GM12878 (cell line): ENCODE measurements around the gene TAF3. TPM values are rescaled to one million over a fixed set of nuclear protein-coding genes. Genes with fewer than 3 reads are reported as not detected.
A peak's percentile ranks its signal among the peaks of the same experiment; 100 is the strongest.

Source experiments
- EP300 ChIP-seq, 2 experiments: fragments of 150-350 bp in 1 of 2; IDR thresholded peaks; 2 replicates each; pipeline ENCODE4 v1.6.1; 2011 to 2012; ENCODE audit warnings: low read depth in 2 of 2, low read length in 2 of 2, borderline replicate concordance in 1 of 2, improper control_type of control experiment in 1 of 2, inconsistent platforms in 1 of 2; ENCODE audit not compliant: control insufficient read depth in 1 of 2
- HCFC1 ChIP-seq: fragments of 150-350 bp; IDR thresholded peaks from 2 replicates; pipeline ENCODE4 v1.6.1; 2014; ENCODE audit warnings: low read length
- MYC ChIP-seq: IDR thresholded peaks from 2 replicates; pipeline ENCODE4 v1.6.1; 2011; ENCODE audit warnings: mild to moderate bottlenecking, low read length, moderate library complexity, inconsistent platforms; ENCODE audit not compliant: insufficient read depth, insufficient replicate concordance, insufficient read length, severe bottlenecking
- NFYA ChIP-seq: IDR thresholded peaks from 2 replicates; pipeline ENCODE4 v1.6.1; 2011; ENCODE audit warnings: low read depth, mild to moderate bottlenecking, low read length, improper control_type of control experiment, borderline replicate concordance
- NR2C2 ChIP-seq: IDR thresholded peaks from 2 replicates; pipeline ENCODE4 v1.6.1; 2011; ENCODE audit warnings: borderline replicate concordance, low read depth; ENCODE audit not compliant: control insufficient read depth, insufficient read length
- SIX5 ChIP-seq: IDR thresholded peaks from 2 replicates; pipeline ENCODE4 v1.6.1; 2011; ENCODE audit warnings: mild to moderate bottlenecking, low read depth, low read length, moderate library complexity; ENCODE audit not compliant: severe bottlenecking
- SMC3 ChIP-seq: IDR thresholded peaks from 2 replicates; pipeline ENCODE4 v1.6.1; 2011; ENCODE audit warnings: low read length, improper control_type of control experiment, borderline replicate concordance
- SP1 ChIP-seq: IDR thresholded peaks from one replicate; pipeline ENCODE4 v1.6.1; 2011; ENCODE audit warnings: low read depth, low read length
- YBX1 ChIP-seq: fragments of 450-650 bp; IDR thresholded peaks from 2 replicates; pipeline ENCODE4 v1.6.1; 2016; ENCODE audit warnings: antibody characterized with exemption
- polyA plus RNA-seq, 11 experiments: library from polyadenylated mRNA; depleted of rRNA in 4 of 11; unstranded in 6 of 11; stranded (reverse) in 5 of 11; fragments of >200 nt; fragmentation: Nextera tagmentation in 4 of 11; fragmentation: Illumina TruSeq in 1 of 11; extraction: Ambion mirVana in 4 of 11; extraction: Trizol in 1 of 11; gene quantifications; 1 replicate in 1 of 11; 2 replicates in 10 of 11; pipeline versions ENCODE4 v1.2.1 to v1.2.3, GENCODE V29; 2011 to 2016; ENCODE audit warnings: inconsistent platforms in 2 of 11, missing spikeins in 2 of 11, low read depth in 1 of 11
- total RNA-seq, 4 experiments: library from RNA; depleted of rRNA in 3 of 4; stranded (reverse); fragments of >200 nt in 3 of 4; fragmentation: Illumina TruSeq in 1 of 4; extraction: Trizol in 1 of 4; gene quantifications; 2 replicates each; pipeline versions ENCODE4 v1.2.1 to v1.2.3, GENCODE V29; 2013 to 2021
- TF ChIP-seq, protein P1 (sequence below): fragments of 450-650 bp; IDR thresholded peaks from 2 replicates; pipeline ENCODE4 v1.6.1; 2016; ENCODE audit warnings: mild to moderate bottlenecking, moderate library complexity, borderline replicate concordance
- TF ChIP-seq, protein P2 (sequence below): fragments of 450-650 bp; formaldehyde crosslinking; IDR thresholded peaks from 2 replicates; pipeline ENCODE4 v1.4.0; 2022; ENCODE audit warnings: mild to moderate bottlenecking, moderate library complexity
- TF ChIP-seq, protein P3 (sequence below): fragments of 450-650 bp; formaldehyde crosslinking; IDR thresholded peaks from 2 replicates; pipeline ENCODE4 v1.5.0; 2022; ENCODE audit warnings: mild to moderate bottlenecking, missing genetic modification characterization
- TF ChIP-seq, protein P4 (sequence below): fragments of 450-650 bp; IDR thresholded peaks from 2 replicates; pipeline ENCODE4 v1.6.1; 2016; ENCODE audit warnings: mild to moderate bottlenecking
- TF ChIP-seq, protein P5 (sequence below): IDR thresholded peaks from 2 replicates; pipeline ENCODE4 v1.6.1; 2011; ENCODE audit warnings: low read depth, low read length, improper control_type of control experiment, borderline replicate concordance

The TAF3 gene
- total and polyA plus RNA-seq, 10 of the 15 experiments (the other 5 are each of a cell fraction or from before 2014, with no cell fraction given), result 2.0 to 10.1 (median 3.7) TPM

DNA sequence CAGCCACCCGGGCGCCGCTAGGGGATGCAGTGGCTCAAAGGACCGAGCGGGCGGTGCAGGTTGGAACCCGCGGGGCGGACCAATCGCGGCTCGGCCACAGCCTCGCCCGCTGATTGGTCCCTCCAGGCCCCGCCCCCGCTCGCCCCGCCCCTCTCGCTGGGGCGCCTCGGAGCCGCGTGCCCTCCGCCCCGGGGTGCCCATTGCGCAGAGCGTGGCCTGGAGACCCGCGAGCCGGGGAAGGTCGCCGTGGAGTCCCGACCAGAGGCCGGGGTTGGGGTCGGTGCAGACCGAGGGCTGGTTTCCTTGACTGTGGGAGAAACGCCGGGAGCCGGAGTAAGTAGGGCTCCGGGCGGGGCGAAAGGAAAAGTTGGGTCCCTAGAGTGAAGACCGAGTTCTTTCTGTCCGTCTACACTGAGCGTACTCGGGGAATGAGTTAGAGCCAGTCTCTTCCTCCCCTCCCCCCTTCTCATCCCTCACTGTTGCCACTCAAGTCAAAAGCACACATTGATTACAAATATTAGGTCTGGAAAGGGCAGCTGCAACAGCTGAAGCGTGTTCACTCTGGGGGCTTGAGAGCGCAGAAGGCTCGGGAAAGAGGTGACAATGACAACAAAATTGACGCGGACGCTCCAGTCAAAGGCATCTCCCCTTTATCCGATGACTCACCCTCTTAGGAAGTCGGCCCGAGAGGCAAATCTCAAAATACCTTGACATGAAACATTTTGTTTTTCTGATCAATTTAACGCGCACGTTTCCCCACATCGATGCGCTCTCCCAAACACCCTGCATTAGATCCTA, 235.3 kb downstream of the TAF3 start (continued):
- TF ChIP-seq, protein P1, sequence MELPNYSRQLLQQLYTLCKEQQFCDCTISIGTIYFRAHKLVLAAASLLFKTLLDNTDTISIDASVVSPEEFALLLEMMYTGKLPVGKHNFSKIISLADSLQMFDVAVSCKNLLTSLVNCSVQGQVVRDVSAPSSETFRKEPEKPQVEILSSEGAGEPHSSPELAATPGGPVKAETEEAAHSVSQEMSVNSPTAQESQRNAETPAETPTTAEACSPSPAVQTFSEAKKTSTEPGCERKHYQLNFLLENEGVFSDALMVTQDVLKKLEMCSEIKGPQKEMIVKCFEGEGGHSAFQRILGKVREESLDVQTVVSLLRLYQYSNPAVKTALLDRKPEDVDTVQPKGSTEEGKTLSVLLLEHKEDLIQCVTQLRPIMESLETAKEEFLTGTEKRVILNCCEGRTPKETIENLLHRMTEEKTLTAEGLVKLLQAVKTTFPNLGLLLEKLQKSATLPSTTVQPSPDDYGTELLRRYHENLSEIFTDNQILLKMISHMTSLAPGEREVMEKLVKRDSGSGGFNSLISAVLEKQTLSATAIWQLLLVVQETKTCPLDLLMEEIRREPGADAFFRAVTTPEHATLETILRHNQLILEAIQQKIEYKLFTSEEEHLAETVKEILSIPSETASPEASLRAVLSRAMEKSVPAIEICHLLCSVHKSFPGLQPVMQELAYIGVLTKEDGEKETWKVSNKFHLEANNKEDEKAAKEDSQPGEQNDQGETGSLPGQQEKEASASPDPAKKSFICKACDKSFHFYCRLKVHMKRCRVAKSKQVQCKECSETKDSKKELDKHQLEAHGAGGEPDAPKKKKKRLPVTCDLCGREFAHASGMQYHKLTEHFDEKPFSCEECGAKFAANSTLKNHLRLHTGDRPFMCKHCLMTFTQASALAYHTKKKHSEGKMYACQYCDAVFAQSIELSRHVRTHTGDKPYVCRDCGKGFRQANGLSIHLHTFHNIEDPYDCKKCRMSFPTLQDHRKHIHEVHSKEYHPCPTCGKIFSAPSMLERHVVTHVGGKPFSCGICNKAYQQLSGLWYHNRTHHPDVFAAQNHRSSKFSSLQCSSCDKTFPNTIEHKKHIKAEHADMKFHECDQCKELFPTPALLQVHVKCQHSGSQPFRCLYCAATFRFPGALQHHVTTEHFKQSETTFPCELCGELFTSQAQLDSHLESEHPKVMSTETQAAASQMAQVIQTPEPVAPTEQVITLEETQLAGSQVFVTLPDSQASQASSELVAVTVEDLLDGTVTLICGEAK, result no peak
- TF ChIP-seq, protein P2, sequence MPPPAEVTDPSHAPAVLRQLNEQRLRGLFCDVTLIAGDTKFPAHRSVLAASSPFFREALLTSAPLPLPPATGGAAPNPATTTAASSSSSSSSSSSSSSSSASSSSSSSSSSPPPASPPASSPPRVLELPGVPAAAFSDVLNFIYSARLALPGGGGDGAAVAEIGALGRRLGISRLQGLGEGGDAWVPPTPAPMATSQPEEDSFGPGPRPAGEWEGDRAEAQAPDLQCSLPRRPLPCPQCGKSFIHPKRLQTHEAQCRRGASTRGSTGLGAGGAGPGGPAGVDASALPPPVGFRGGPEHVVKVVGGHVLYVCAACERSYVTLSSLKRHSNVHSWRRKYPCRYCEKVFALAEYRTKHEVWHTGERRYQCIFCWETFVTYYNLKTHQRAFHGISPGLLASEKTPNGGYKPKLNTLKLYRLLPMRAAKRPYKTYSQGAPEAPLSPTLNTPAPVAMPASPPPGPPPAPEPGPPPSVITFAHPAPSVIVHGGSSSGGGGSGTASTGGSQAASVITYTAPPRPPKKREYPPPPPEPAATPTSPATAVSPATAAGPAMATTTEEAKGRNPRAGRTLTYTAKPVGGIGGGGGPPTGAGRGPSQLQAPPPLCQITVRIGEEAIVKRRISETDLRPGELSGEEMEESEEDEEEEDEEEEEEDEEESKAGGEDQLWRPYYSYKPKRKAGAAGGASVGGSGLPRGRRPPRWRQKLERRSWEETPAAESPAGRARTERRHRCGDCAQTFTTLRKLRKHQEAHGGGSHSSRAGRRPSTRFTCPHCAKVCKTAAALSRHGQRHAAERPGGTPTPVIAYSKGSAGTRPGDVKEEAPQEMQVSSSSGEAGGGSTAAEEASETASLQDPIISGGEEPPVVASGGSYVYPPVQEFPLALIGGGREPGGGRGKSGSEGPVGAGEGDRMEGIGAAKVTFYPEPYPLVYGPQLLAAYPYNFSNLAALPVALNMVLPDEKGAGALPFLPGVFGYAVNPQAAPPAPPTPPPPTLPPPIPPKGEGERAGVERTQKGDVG, result no peak
- TF ChIP-seq SMC3 (peak; percentile 71), MYC (no peak), YBX1 (no peak), NFYA (no peak), SIX5 (no peak), HCFC1 (no peak), SP1 (no peak), EP300 (IDR thresholded peaks at IDR 0.05; ENCODE audit: borderline replicate concordance in 1 of 2, control insufficient read depth in 1 of 2, low read depth in 2 of 2, low read length in 2 of 2) (no peak), NR2C2 (no peak)
- TF ChIP-seq, protein P3, sequence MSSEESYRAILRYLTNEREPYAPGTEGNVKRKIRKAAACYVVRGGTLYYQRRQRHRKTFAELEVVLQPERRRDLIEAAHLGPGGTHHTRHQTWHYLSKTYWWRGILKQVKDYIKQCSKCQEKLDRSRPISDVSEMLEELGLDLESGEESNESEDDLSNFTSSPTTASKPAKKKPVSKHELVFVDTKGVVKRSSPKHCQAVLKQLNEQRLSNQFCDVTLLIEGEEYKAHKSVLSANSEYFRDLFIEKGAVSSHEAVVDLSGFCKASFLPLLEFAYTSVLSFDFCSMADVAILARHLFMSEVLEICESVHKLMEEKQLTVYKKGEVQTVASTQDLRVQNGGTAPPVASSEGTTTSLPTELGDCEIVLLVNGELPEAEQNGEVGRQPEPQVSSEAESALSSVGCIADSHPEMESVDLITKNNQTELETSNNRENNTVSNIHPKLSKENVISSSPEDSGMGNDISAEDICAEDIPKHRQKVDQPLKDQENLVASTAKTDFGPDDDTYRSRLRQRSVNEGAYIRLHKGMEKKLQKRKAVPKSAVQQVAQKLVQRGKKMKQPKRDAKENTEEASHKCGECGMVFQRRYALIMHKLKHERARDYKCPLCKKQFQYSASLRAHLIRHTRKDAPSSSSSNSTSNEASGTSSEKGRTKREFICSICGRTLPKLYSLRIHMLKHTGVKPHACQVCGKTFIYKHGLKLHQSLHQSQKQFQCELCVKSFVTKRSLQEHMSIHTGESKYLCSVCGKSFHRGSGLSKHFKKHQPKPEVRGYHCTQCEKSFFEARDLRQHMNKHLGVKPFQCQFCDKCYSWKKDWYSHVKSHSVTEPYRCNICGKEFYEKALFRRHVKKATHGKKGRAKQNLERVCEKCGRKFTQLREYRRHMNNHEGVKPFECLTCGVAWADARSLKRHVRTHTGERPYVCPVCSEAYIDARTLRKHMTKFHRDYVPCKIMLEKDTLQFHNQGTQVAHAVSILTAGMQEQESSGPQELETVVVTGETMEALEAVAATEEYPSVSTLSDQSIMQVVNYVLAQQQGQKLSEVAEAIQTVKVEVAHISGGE (CRISPR knock-in tag), result no peak
- TF ChIP-seq, protein P4, sequence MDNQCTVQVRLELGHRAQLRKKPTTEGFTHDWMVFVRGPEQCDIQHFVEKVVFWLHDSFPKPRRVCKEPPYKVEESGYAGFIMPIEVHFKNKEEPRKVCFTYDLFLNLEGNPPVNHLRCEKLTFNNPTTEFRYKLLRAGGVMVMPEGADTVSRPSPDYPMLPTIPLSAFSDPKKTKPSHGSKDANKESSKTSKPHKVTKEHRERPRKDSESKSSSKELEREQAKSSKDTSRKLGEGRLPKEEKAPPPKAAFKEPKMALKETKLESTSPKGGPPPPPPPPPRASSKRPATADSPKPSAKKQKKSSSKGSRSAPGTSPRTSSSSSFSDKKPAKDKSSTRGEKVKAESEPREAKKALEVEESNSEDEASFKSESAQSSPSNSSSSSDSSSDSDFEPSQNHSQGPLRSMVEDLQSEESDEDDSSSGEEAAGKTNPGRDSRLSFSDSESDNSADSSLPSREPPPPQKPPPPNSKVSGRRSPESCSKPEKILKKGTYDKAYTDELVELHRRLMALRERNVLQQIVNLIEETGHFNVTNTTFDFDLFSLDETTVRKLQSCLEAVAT, result no peak
- TF ChIP-seq, protein P5, sequence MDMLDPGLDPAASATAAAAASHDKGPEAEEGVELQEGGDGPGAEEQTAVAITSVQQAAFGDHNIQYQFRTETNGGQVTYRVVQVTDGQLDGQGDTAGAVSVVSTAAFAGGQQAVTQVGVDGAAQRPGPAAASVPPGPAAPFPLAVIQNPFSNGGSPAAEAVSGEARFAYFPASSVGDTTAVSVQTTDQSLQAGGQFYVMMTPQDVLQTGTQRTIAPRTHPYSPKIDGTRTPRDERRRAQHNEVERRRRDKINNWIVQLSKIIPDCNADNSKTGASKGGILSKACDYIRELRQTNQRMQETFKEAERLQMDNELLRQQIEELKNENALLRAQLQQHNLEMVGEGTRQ, result no peak
